Ishikawa (cell line): ENCODE data around the gene PAX2.

Source experiments
- CEBPB ChIP-seq: IDR thresholded peaks from 2 replicates; pipeline ENCODE4 v1.6.1; 2012
- CREB1 ChIP-seq: IDR thresholded peaks from 2 replicates; pipeline ENCODE4 v1.6.1; 2012; ENCODE audit warnings: low read depth
- EGR1 ChIP-seq: IDR thresholded peaks from 2 replicates; pipeline ENCODE4 v1.6.1; 2012
- EP300 ChIP-seq: IDR thresholded peaks from 2 replicates; pipeline ENCODE4 v1.6.1; 2012; ENCODE audit warnings: borderline replicate concordance
- FOXM1 ChIP-seq: IDR thresholded peaks from 2 replicates; pipeline ENCODE4 v1.6.1; 2012; ENCODE audit warnings: low read depth, borderline replicate concordance
- MAX ChIP-seq: IDR thresholded peaks from 2 replicates; pipeline ENCODE4 v1.6.1; 2012
- NFIC ChIP-seq: IDR thresholded peaks from 2 replicates; pipeline ENCODE4 v1.6.1; 2012
- RAD21 ChIP-seq: IDR thresholded peaks from 2 replicates; pipeline ENCODE4 v1.6.1; 2012; ENCODE audit warnings: low read depth
- REST ChIP-seq: IDR thresholded peaks from 2 replicates; pipeline ENCODE4 v1.6.1; 2012; ENCODE audit warnings: low read depth, mild to moderate bottlenecking
- TAF1 ChIP-seq: IDR thresholded peaks from 2 replicates; pipeline ENCODE4 v1.6.1; 2012; ENCODE audit warnings: low read depth, mild to moderate bottlenecking
- TCF12 ChIP-seq: IDR thresholded peaks from 2 replicates; pipeline ENCODE4 v1.6.1; 2012; ENCODE audit warnings: low read depth
- TEAD4 ChIP-seq: IDR thresholded peaks from 2 replicates; pipeline ENCODE4 v1.6.1; 2012
- USF1 ChIP-seq: IDR thresholded peaks from 2 replicates; pipeline ENCODE4 v1.6.1; 2012
- YY1 ChIP-seq: IDR thresholded peaks from 2 replicates; pipeline ENCODE4 v1.6.1; 2012; ENCODE audit warnings: low read depth
- ZBTB7A ChIP-seq: IDR thresholded peaks from 2 replicates; pipeline ENCODE4 v1.6.1; 2012; ENCODE audit warnings: low read depth

PAX2 gene

GRCh38 chr10:100873146-100873826, 127.9 kb downstream of the PAX2 start:
- TF ChIP-seq TCF12 (no peak), EP300 (no peak), NFIC (no peak), CEBPB (no peak), TAF1 (no peak), YY1 (no peak), ZBTB7A (no peak), TEAD4 (no peak), EGR1 (no peak), RAD21 (no peak), FOXM1 (no peak), MAX (no peak), REST (no peak), CREB1 (no peak), USF1 (no peak)

- TF ChIP-seq MAX, result no peak
- no peak for TF ChIP-seq YY1
- TF ChIP-seq CREB1, result no peak
- no peak for TF ChIP-seq NFIC
- TF ChIP-seq TCF12, result no peak
- no peak for TF ChIP-seq EGR1
- TF ChIP-seq ZBTB7A, result no peak
- no peak for TF ChIP-seq REST
- TF ChIP-seq TAF1, result no peak
- TF ChIP-seq USF1, result no peak
- no peak for TF ChIP-seq CEBPB
- TF ChIP-seq FOXM1, result no peak
- TF ChIP-seq TEAD4, result no peak
These were observed 128.5 kb downstream of the PAX2 start for GRCh38 chr10:100873827-100874326.

GRCh38 chr10:100874702-100875483, 129.5 kb downstream of the PAX2 start:
- TF ChIP-seq RAD21 (no peak), YY1 (no peak), TAF1 (no peak), CEBPB (no peak), EGR1 (no peak), MAX (no peak), ZBTB7A (no peak), TCF12 (no peak), TEAD4 (no peak), USF1 (no peak), EP300 (no peak), NFIC (no peak), CREB1 (no peak), FOXM1 (no peak), REST (no peak)
